HepG2 (cell line): ENCODE measurements around the gene XPR1. TPM values are rescaled to one million over a fixed set of nuclear protein-coding genes. Genes with fewer than 3 reads are reported as not detected.

Experiments used
- BCL3 ChIP-seq: sonication (generic); formaldehyde crosslinking; IDR thresholded peaks from 2 replicates; pipeline ENCODE4 v1.5.1; 2020; ENCODE audit warnings: mild to moderate bottlenecking, missing genetic modification reagents, moderate library complexity
- BCL6 ChIP-seq: IDR thresholded peaks from 2 replicates; pipeline ENCODE4 v1.6.1; 2016; ENCODE audit warnings: missing genetic modification reagents, missing compliant biosample characterization
- DBP ChIP-seq: sonication (generic); formaldehyde crosslinking; IDR thresholded peaks from 2 replicates; pipeline ENCODE4 v1.4.0; 2020; ENCODE audit warnings: missing genetic modification reagents; ENCODE audit errors: not compliant biosample characterization
- GFI1 ChIP-seq: sonication (generic); formaldehyde crosslinking; IDR thresholded peaks from 2 replicates; pipeline ENCODE4 v1.5.0; 2020; ENCODE audit warnings: missing genetic modification reagents, mild to moderate bottlenecking, borderline replicate concordance
- HOXA7 ChIP-seq: sonication (generic); formaldehyde crosslinking; IDR thresholded peaks from 2 replicates; pipeline ENCODE4 v1.8.1; 2022; ENCODE audit warnings: mild to moderate bottlenecking, missing genetic modification reagents, moderate library complexity
- KAT7 ChIP-seq: IDR thresholded peaks from 2 replicates; pipeline ENCODE4 v1.6.1; 2018; ENCODE audit warnings: borderline replicate concordance, missing compliant biosample characterization
- KDM5A ChIP-seq: fragments of 200-600 bp; sonication (generic); IDR thresholded peaks from 2 replicates; pipeline ENCODE4 v1.7.0; 2018; ENCODE audit warnings: antibody characterized with exemption, mild to moderate bottlenecking, low read length, borderline replicate concordance
- MXD3 ChIP-seq: IDR thresholded peaks from 2 replicates; pipeline ENCODE4 v1.6.1; 2016; ENCODE audit warnings: mild to moderate bottlenecking, missing biosample characterization, missing genetic modification reagents
- NFIC ChIP-seq: IDR thresholded peaks from 2 replicates; pipeline ENCODE4 v1.6.1; 2012; ENCODE audit warnings: mild to moderate bottlenecking, low read length, inconsistent platforms
- NKX3-1 ChIP-seq: sonication (generic); formaldehyde crosslinking; IDR thresholded peaks from 2 replicates; pipeline ENCODE4 v1.5.0; 2020; ENCODE audit warnings: missing genetic modification reagents
- NR2F6 ChIP-seq, 2 experiments: IDR thresholded peaks; 2 replicates each; pipeline ENCODE4 v1.6.1; 2016; ENCODE audit warnings: antibody characterized with exemption in 1 of 2, mild to moderate bottlenecking in 1 of 2
- PHF8 ChIP-seq: sonication (generic); formaldehyde crosslinking; IDR thresholded peaks from 2 replicates; pipeline ENCODE4 v1.5.0; 2020; ENCODE audit warnings: missing genetic modification reagents
- RFXAP ChIP-seq: sonication (generic); formaldehyde crosslinking; IDR thresholded peaks from 2 replicates; pipeline ENCODE4 v1.4.0; 2020; ENCODE audit warnings: missing genetic modification reagents, borderline replicate concordance
- TMF1 ChIP-seq: sonication (generic); formaldehyde crosslinking; IDR thresholded peaks from 2 replicates; pipeline ENCODE4 v1.8.1; 2022; ENCODE audit warnings: low read depth, missing genetic modification reagents
- TOE1 ChIP-seq: sonication (generic); formaldehyde crosslinking; IDR thresholded peaks from 2 replicates; pipeline ENCODE4 v1.4.0; 2020; ENCODE audit warnings: mild to moderate bottlenecking, missing genetic modification reagents
- ZBTB2 ChIP-seq: sonication (generic); formaldehyde crosslinking; IDR thresholded peaks from 2 replicates; pipeline ENCODE4 v1.8.0; 2022; ENCODE audit warnings: low read depth, missing genetic modification reagents
- ZNF18 ChIP-seq: sonication (generic); formaldehyde crosslinking; IDR thresholded peaks from 2 replicates; pipeline ENCODE4 v1.8.0; 2022; ENCODE audit warnings: mild to moderate bottlenecking, missing genetic modification reagents; ENCODE audit not compliant: insufficient replicate concordance
- ZNF331 ChIP-seq: sonication (generic); formaldehyde crosslinking; IDR thresholded peaks from 2 replicates; pipeline ENCODE4 v1.4.0; 2020; ENCODE audit warnings: missing genetic modification reagents
- ZNF619 ChIP-seq: sonication (generic); formaldehyde crosslinking; IDR thresholded peaks from 2 replicates; pipeline ENCODE4 v1.4.0; 2020; ENCODE audit warnings: mild to moderate bottlenecking, missing genetic modification reagents
- ZNF766 ChIP-seq: sonication (generic); formaldehyde crosslinking; IDR thresholded peaks from 2 replicates; pipeline ENCODE4 v1.5.0; 2020; ENCODE audit warnings: missing genetic modification reagents, borderline replicate concordance
- polyA plus RNA-seq, 8 experiments: library from polyadenylated mRNA; depleted of rRNA in 3 of 8; stranded (reverse) in 7 of 8; unstranded in 1 of 8; fragments of >200 nt; fragmentation: Illumina TruSeq in 4 of 8; extraction: Trizol in 4 of 8; gene quantifications; 2 replicates each; pipeline versions ENCODE4 v1.2.1 to v1.2.3, GENCODE V29; 2011 to 2016; ENCODE audit warnings: low read depth in 4 of 8, missing spikeins in 1 of 8, mixed read lengths in 1 of 8; ENCODE audit not compliant: insufficient read depth in 1 of 8
- total RNA-seq, 5 experiments: library from RNA; depleted of rRNA; stranded (reverse); fragments of >200 nt; fragmentation: Illumina TruSeq; extraction: Trizol; gene quantifications; 2 replicates each; pipeline ENCODE4 v1.2.3, GENCODE V29; 2016; ENCODE audit warnings: low read depth in 1 of 5
- TF ChIP-seq, protein P1 (sequence below): IDR thresholded peaks from 2 replicates; pipeline ENCODE4 v1.6.1; 2018; ENCODE audit warnings: missing genetic modification reagents

XPR1 gene
- total and polyA plus RNA-seq, 2 of the 13 experiments (the other 11 are each of a cell fraction or from before 2014, with no cell fraction given): 22.3 to 23.6 TPM

- no peak for TF ChIP-seq RFXAP
- TF ChIP-seq DBP (CRISPR knock-in tag): no peak
- no peak for TF ChIP-seq ZNF766
- no peak; the same call in 1 of the 2 replicates for TF ChIP-seq MXD3 (CRISPR knock-in tag)
- peak; percentile 31; the same call in 1 of the 2 replicates for TF ChIP-seq BCL6 (CRISPR knock-in tag)
- 0 out of 2 replicates have a peak, but pooled peaks have one; percentile 12 for TF ChIP-seq ZNF331
- no peak for TF ChIP-seq ZBTB2 (CRISPR knock-in tag)
- TF ChIP-seq TOE1: no peak
- no peak for TF ChIP-seq TMF1
- TF ChIP-seq BCL3: no peak
- no peak for TF ChIP-seq ZNF18 (CRISPR knock-in tag)
- no peak for TF ChIP-seq NR2F6 (IDR thresholded peaks at IDR 0.05)
- TF ChIP-seq NR2F6 (CRISPR knock-in tag; IDR thresholded peaks at IDR 0.05): peak; percentile 32; the same call in 1 of the 2 replicates
- no peak for TF ChIP-seq ZNF619
- peak; percentile 77 for TF ChIP-seq PHF8 (CRISPR knock-in tag)
- no peak for TF ChIP-seq HOXA7 (CRISPR knock-in tag)
- TF ChIP-seq, protein P1, sequence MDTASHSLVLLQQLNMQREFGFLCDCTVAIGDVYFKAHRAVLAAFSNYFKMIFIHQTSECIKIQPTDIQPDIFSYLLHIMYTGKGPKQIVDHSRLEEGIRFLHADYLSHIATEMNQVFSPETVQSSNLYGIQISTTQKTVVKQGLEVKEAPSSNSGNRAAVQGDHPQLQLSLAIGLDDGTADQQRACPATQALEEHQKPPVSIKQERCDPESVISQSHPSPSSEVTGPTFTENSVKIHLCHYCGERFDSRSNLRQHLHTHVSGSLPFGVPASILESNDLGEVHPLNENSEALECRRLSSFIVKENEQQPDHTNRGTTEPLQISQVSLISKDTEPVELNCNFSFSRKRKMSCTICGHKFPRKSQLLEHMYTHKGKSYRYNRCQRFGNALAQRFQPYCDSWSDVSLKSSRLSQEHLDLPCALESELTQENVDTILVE (CRISPR knock-in tag): peak; percentile 36; the same call in 1 of the 2 replicates
- TF ChIP-seq NFIC: no peak
- peak; percentile 89; the same call in 1 of the 2 replicates for TF ChIP-seq KAT7
- peak; percentile 41; the same call in 1 of the 2 replicates for TF ChIP-seq KDM5A
- no peak for TF ChIP-seq GFI1 (CRISPR knock-in tag)
- TF ChIP-seq NKX3-1 (CRISPR knock-in tag): no peak
Measured at GRCh38 chr1:180631766-180632325, at the start of gene XPR1 (continued).
